ENCODE data around the gene NARF.
"Not testable (repeated sequence)": the region's sequence is repeated elsewhere in the genome, so short reads cannot be mapped to it uniquely, and the experiment has no call there.

The NARF gene

DNA sequence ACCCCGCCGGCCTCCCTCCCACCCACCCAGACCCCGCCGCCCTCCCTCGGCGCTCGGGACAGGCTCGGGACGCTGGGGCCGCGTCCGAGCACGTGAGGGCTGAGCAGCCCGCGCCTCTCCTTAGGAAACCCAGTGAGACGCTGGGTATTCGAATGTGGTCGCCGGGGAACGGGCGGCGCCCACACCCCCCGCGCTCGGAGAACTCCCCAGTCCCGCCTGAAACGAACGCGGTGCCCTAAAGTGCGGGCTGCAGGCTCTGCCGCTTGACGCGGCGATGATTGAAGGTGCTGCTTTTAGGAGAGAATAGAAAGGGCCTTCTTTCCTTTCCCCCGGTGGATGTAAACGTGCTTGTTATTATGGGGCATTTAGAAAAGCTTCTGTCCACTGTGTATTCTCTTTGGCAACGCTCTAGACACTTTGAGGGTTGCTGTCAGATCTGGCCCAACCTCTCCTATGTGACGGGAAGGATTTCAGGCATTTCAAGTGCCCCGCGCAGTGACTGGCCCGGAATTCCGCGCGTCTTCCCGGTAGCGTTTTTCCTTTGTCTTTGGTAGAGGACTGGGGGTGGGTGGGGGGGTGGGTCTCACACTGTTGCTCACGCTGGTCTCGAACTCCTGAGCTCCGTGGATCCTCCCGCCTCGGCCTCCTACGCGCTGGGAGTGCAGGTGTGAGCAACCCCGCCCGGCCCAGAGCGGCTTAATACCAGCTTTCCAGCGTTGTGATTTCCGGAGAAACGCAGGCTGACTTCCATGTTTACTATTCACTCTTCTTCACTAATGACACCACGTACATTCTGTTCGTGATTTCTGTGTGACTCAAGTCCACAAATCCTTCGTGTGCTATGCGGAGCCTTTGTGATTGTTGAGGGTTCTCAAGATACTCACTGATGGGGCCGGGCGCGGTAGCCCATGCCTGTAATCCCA lies 39.2 kb downstream of the NARF start:
- peak; percentile 89 for DNase-seq (ENCODE audit: low spot score)

DNA sequence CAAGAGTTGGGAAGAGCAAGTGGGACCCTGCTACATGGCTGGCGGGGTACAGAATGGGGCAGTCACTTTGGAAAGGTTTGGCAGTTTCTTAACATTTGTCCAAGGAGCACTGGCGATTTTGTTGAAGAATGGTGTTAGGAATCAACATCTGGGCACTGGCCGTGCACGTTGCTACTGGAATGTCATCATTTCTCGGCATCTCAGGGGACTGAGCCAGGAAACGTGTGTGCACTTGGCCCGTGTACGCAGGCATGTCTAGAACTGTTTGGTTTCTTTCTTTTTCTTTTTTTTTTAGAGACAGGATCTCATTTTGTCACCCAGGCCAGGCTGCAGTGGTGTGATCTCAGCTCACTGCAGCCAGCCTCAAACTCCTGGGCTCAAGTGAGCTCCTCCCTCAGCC lies 43.7 kb downstream of the NARF start:
- DNase-seq (ENCODE audit: low spot score): no peak

DNA sequence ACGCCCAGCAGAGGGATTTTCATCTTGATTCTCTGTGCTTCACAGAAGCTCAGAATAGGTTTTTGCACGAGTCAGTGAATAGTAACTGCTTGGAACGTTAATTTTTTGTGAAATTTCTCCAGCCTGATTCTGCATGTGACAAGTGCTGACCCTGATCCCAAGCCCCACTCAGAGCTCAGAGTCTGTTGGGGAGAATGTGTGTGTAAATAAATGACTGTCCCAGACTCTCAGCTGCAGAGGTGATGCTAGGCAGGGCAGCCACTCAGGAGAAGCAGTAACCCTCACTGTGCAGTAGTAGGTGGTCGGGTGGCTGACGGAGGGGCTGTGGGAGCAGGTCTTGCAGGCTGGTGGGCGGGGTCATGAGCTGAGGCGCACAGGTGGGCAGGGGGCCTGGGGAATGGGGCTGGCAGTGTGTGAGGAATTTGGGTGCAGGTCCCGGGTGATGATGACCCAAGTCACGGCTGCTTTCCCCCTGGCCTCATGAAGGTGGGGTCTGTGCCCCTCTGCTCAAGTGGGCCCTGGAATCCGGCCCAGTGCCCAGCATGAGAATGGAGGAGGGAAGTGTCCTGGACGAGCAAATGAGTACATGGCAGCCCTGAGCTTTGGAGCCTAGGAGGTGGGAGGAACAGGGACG lies 44.7 kb downstream of the NARF start:
- peak; percentile 31 for DNase-seq (ENCODE audit: low spot score)

DNA sequence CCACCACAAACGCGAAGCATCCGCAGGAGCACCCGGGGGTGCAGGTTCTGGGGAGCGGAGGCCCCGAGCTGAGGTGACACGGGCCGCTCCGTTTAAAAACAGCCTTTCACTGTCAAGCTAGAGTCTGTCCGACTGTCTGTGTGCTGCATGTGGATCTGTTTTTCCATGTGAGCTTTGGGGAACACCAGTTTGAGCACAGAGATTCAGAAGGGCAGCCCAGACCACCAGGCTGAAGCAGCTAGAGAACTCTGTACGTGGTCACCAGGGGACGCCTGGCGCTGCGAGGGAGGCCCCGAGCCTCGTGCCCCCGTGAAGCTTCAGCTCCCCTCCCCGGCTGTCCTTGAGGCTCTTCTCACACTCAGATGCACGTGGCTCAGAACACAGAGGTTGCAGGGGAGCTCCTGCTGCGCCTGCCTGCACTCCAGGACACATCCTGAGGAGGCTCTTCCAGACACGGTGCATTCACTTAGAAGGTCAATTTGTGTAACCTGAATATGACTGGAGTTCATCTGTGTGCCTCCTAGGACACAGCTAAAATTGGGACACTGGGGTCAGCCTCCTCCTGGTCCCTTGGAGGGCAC lies 45.3 kb downstream of the NARF start:
- peak; percentile 21 for DNase-seq (ENCODE audit: low spot score)

DNA sequence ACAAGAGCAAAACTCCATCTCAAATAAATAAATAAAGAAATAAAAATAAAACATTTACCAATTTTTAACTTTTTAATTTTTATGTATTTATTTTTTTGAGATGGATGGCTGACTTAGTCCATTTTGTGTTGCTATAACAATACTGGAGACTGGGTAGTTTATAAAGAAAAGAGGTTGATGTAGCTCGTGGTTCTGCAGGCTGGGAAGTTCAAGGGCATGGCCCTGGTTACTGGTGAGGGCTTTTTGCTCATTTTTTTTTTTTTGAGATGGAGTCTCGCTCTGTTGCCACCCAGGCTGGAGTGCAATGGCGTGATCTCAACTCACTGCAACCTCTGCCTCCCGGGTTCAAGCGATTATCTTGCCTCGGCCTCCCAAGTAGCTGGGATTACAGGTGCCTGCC lies 46.8 kb downstream of the NARF start:
- DNase-seq (ENCODE audit: low spot score): no peak

DNA sequence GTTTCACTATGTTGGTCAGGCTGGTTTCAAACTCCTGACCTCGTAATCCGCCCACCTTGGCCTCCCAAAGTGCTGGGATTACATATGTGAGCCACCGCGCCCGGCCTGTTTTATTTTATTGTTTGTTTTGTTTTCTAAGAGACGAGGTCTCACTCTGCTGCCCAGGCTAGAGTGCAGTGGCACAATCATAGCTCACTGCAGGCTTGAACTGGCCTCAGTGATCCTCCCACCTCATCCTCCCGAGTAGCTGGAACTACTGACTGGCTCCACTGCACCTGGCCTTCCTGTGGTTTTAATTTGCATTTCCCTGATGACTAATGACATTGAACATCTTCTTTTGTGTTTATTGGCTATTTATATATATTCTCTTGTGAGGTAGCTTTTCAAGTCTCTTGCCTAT lies 47.9 kb downstream of the NARF start:
- not testable (repeated sequence) for DNase-seq (ENCODE audit: low spot score)

DNA sequence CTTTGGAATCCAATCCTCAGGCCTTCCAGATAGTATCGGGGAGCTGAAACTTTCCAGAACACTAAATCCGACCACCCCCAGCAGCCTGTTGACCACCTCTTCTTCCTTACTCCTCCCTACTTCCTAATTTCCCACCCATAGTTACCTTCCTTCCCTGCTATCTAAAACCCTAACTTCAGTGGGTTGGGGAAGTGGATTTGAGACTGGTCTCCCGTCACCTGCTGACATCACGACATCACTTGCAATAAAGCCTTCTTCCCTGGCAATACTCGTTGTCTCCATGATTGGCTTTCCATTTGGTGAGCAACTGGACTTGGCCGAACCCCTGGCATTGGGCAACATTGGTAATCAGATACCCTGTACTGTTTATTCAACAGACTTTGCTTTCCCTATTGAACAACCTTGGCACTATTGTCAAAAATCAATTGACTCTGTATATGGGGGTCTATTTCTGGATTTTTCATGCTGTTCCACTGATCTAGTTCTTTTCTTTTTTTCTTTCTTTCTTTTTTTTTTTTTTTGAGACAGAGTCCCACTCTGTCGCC lies 49.2 kb downstream of the NARF start:
- DNase-seq (ENCODE audit: low spot score): no peak

DNA sequence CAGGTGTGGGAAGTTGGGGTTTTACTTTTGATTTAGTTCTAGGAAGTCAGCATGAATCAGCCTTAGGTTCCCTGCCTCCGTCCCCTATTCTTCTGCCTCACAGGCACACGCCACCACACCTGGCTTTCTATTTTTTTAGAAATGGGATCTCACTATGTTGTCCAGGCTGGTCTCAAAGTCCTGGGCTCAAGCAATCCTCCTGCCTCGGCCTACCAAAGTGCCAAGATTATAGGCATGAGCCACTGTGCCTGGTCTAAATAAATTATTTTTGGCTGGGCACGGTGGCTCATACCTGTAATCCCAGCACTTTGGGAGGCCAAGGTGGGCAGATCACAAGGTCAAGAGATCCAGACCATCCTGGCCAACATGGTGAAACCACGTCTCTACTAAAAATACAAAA lies 53.1 kb downstream of the NARF start:
- DNase-seq (ENCODE audit: low spot score): not testable (repeated sequence)

DNA sequence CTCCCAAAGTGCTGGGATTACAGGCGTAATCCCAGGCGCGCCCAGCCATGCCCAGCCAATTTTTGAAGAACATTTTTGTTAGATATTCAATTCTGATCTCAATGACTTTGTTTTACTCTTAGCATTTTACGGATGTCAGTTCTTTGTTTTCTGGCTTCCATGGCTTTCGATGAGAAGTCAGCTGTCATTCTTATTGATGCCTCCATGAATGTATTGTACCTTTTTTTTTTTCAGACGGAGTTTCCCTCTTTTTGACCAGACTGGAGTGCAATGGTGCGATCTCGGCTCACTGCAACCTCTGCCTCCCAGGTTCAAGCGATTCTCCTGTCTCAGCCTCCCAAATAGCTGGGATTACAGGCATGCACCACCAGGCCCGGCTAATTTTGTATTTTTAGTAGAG lies 55.3 kb downstream of the NARF start:
- not testable (repeated sequence) for DNase-seq (ENCODE audit: low spot score)

DNA sequence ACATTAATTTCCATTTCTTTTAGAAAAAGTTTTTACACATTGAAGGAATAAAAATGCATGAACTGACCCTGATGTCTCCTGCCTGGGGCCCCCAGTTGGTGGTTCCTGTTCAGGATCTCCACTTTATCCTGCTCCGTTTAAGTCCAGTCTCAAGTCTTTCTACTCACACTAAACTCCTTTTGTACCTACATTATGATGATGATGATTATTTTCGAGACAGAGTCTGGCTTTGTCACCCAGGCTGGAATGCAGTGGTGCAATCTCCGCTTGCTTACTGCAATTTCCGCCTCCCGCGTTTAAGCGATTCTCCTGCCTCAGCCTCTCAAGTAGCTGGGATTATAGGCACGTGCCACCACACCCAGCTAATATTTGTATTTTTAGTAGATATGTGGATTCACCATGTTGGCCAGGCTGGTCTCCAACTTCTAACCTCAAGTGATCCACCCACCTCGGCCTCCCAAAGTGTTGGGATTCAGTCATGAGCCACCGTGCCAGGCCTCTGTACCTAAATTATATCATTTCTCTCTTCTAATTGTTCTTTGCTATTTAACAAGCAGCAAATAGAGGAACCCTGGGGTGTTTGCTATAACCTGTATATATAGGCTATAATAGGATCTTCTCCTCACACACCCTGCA lies 58.8 kb downstream of the NARF start:
- DNase-seq (ENCODE audit: low spot score): no peak

DNA sequence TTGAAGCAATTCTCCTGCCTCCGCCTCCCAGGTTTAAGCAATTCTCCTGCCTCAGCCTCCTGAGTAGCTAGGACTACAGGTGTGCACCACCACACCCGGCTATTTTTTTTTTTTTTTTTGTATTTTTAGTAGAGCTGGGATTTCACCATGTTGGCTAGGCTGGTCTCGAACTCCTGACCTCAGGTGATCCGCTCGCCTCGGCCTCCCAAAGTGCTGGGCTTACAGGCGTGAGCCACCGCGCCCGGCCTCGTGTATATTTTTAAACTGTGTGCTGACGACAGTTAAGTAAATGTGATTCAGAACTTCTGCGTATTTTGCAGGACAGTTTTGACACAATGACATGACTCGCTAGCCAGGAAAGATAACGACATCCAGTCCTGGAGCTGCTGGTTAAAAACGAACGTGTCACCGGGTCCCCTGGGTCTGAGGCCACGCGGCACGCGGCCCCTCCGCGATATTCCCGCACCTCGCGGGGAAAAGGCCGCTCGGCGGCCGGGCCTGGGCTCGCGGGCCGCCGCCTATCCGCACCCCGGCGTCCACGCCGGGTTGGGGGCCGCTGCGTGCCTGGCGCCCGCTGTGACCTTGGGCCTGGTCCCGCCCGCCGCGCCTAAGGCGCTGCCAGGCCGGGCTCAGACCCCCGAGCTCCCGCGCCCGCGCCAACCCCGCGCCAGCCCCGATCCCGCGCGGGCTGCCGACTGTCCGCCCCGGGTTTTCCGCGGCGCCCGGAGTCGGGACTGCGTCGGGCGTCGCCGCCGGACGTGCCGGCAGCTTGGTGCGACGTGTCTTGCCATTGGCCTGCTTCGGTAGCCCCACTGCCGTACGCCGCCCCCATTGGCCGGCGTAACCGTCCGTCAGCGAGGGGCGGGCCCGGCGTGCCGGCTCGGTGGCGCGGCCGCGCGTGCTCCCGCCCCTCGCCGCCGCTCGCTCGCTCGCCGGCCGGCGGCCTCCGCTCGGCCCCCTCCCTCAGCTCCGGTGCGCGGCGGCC lies 60.6 kb downstream of the NARF start, which contains the start of gene FOXK2:
Gene FOXK2 (plus strand): TSS at position 907 of the 985 bp plus-strand sequence. CDS start 157 bp downstream, outside the sequence.
- DNase-seq (ENCODE audit: low spot score): peak; percentile 100

DNA sequence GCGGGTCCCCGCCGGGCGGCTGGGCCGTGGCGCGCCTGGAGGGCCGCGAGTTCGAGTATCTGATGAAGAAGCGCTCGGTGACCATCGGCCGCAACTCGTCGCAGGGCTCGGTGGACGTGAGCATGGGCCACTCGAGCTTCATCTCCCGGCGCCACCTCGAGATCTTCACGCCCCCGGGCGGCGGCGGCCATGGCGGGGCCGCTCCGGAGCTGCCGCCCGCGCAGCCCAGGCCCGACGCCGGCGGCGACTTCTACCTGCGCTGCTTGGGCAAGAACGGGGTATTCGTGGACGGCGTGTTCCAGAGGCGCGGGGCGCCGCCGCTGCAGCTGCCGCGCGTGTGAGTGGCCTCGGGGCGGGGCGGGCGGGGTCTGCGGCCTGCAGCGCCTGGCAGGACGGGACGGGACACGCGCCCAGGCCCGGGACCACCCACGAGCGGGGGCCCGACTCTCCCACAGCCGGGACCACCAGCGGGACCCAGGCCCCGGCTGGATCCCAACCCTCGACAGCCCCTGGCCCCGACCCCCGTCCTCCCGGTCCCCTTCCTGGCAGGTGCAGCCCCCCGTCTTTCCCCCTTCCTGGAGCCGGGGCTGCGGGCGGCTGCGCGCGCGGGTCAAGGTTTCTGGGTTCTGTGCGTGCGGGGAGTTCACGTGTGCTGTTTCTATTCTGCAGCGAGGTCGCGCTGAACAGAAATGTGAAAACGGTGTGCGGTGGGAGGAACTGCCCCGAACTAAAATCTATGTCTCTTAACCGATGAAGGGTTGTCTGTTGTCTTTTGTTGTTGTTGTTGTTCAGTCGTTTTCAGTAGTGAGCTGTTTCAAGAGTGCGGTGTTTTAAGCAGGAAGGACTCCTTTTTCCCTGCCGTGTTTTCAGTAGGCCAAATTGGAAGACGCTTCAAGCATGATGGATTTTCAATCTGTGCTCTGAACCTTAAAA lies 61.7 kb downstream of the NARF start:
- peak; percentile 82 for DNase-seq (ENCODE audit: low spot score)

DNA sequence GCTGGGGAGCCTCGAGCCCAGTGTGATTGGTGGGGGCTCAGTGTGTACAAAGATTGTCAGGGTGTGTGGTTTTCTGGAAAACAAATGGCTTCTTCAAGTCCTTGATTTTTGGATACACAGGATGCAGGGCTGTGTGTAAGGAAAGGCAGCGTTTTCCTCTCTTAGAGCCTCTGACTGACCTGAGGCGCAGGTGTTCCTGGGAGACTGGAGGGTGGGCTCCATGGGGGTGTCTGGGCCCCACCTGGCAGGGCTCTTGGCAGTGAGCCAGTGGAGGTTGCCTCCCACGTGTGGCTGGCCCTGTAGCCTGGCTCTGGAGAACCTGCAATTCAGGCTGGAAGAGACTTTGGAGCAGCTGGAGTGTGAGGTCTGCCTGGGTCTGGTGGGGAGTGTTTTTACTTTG lies 66.0 kb downstream of the NARF start:
- peak; percentile 55 for DNase-seq (ENCODE audit: low spot score)

DNA sequence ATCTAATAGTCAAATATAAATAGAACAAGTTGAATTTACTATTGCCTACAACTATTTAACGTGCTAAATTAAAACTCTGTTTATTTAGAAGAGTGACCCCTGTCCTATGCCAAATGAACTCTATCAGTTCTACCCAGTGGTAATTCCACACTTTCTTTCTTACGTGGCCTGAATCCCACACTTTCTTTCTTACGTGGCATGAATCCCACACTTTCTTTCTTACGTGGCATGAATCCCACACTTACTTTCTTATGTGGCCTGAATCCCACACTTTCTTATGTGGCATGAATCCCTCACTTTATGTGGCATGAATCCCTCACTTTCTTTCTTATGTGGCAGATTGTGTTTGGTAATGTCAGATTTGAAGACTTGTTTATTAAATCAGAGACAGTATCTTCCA lies 67.2 kb downstream of the NARF start:
- no peak for DNase-seq (ENCODE audit: low spot score)

DNA sequence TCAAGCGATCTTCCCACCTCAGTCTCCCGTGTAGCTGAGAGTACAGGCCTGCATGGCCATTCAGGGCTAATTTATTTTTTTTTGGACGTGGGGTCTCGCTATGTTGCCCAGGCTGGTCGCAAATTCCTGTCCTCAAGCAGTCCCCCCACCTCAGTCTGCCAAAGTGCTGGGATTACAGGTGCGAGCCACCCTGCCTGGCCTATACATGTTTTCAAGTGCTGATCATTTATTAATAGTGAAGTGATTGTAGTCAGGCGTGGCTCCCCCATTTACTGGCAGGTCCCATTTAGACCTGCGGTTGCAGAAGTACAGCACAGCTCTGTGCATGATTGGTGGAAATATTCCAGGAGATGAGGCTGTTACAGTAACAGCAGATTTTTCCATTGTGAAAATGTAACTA lies 69.4 kb downstream of the NARF start:
- no peak for DNase-seq (ENCODE audit: low spot score)

DNA sequence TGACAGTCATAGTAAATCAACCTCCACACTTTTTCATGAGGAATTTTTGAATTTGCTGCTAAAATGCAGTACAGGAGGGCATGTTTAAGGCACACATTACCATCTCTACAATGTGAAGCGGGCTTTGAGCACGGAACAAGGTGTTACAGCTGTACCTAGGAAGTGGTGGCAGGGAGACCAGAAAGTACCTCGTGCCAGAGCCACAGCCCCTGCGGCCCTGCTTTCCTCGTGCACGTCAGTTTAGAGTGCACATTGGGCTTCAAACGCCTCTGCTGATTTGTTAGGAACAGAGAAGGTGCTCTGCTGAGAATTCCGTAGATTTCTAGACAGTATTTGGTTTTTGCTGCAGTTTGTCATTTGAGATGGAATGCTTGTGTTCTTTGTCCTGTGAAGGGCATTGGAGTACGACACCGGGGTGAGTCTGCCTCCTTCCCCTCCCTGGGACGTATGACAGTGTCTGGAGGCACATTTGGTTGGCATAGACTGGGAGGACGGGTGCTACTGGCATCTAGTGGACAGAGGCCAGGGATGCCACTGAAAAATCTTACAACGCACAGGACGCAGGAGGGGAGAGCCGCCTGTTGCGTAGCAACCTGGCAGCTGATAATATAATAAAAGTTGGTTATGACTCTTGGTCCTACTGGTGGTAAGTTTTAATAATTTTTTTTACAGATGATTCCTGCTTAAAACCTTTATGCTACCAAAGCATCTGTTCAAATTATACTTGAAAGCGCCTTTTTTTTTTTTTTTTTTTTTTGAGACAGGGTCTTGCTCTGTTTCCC lies 70.1 kb downstream of the NARF start:
- peak; percentile 72 for DNase-seq (ENCODE audit: low spot score)

DNA sequence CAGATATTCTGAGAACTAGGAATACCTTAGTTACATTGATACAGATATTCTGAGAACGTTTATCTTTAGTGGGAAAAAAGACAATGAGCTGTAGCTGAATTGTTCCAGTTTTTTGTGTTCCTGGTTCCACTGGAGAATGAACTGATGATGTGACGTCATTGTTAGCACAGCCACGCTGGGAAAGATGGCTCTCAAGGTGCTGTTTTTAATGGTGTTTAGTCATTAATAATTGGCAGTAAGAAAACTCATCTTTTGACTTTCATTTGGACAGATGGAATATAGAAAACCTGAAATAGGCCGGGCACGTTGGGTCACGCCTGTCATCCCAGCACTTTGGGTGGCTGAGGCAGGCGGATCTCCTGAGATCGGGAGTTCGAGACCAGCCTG lies 71.4 kb downstream of the NARF start:
- no peak for DNase-seq (ENCODE audit: low spot score)

DNA sequence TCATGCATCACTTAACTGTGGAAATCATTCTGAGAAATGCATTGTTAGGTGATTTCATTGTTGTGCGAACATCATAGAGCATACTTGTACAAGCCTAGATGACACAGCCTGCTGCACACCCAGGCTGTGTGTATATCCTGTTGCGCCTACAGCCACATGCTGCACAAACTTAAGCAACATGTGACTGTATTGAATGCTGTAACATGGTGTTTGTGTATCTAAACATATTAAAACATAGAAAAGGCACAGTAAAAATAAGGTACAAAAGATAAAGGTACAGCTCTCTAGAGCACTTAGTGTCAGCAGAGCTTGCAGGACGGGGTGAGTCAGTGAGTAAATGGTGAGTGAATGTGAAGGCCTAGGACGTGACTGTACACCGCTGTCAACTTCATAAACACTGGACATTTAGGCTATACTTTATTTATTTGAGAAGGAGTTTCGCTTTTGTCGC lies 72.9 kb downstream of the NARF start:
- no peak for DNase-seq (ENCODE audit: low spot score)

DNA sequence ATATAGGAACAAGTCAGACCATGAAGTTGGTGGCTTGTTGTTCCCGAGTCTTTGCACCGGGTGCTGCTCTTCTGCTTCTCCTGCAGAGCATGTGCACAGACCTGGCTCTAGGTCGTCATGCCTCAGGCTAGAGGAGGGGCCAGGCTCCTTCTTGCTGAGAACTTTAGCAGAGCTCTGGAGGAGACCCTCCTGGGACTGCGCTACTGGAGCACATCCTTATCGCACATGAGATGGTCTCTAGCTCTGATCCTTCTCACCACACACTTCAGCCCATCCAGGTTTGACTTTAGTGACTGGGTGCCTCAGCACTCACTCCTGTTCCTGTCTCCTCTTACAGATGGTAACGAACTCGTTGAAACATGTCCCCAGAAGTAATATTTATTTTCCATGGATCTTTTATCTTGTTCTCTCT lies 75.9 kb downstream of the NARF start:
- peak; percentile 50 for DNase-seq (ENCODE audit: low spot score)

Measured in D341Med (cell line).